GM11168 (cell line): ENCODE data around the gene MACROD2.

ENCODE experiments used
- in situ Hi-C: fragments of 300-500 bp; cut with MboI; formaldehyde crosslinking; loops from one replicate; pipeline ENCODE4 v1.12.0; 2022; ENCODE audit warnings: low sequenced_read_pairs; ENCODE audit not compliant: unreplicated experiment

Gene MACROD2

DNA sequence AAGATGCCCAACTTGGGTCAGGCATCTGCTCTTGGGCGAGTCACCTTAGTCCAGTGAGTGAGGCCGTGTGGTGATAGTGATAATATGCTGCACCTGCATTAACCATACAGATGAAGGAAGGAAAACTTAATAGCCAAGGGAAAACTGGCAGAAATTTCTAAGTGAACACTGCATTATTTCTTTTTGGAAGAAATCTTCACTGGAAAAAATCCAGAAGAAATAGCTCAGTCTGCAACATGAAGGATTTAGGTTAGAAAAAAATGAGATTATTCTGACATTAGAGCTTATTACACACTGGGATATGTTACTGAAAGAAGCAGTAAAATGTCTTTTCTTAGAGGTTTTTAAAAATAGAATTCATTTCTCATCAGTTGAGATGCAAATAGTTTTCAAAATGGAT, 1630.7 kb downstream of the MACROD2 start:
- in situ Hi-C loops, result no loop called here

DNA sequence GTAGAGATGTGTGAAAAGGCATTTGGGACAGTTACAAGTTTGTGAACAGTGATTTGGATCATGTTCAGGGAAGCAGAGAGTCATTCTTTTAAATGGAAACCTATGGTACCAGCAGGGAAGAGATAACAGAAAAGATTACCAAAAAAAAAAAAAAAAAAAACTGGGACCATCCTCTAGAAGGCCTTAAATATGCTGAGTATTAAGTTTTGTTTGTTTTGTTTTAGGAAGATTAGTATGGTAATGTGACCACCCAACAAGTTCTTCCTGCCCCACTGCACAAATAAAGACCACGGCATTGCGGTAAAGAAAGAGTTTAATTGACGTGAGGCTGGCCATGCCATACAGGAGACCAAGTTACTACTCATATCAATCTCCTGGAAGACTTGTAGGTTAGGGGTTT, 1631.8 kb downstream of the MACROD2 start:
- in situ Hi-C loops, result no loop called here

DNA sequence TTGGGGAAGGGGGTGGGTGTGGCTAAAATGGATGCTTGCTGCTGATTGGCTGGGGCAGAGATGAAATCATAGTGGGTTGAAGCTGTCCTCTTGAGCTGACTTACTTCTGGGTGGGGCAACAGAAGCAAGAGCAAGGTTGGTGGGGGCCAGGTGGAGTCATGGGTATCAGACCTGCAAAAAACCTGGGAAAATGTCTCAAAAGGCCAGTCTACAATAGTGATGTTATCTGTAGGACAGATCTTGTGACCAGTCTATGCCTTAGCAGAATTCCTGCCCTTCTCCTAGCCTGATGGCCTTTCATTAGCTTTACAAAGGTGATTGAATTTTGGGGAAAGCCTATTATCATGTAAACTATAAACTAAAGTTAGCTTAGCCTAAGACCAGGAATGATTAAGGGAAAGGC, 1632.2 kb downstream of the MACROD2 start:
- in situ Hi-C loops, result no loop called here

DNA sequence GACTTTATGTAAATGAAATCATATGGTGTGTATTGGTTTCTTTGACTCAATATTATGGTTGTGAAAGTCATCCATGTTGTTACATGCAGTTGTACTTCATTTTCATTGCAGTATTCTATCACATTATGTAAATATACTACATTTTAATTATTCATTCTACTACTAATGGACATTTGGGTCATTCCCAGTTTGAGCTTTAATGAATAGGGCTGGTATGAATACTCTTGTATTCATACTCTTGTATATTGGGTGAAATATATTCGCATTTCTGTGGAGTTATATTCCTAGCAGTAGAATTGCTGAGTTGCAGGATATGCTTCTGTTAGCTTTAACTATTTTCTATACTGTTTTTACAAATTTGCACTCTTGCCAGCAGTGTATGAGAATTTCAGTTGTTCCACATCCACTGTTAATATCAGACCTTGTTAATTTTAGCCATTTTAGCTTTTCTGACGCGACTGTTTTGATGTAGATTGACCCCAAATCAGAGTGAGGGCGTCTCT, 1633.6 kb downstream of the MACROD2 start:
- in situ Hi-C loops, result no loop called here

DNA sequence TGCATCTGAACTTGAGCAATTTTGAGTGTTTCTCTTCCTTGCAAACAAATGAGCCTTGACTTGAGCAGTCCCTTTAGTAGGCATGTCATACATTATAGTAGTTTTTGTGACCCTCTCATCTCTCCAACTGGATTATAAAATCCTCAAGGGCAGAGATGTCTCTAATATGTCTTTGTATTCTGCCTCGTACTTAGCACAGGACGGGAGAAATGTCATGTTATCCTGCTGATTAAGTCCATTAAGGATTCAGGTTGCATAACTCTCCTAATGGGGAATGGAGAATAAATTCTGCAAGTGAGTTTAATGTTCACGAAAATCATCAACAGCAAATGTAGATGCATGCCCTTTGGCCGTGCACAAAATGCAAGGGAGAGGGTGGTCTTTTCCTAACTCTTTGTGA, 1635.0 kb downstream of the MACROD2 start:
- in situ Hi-C loops, result no loop called here

DNA sequence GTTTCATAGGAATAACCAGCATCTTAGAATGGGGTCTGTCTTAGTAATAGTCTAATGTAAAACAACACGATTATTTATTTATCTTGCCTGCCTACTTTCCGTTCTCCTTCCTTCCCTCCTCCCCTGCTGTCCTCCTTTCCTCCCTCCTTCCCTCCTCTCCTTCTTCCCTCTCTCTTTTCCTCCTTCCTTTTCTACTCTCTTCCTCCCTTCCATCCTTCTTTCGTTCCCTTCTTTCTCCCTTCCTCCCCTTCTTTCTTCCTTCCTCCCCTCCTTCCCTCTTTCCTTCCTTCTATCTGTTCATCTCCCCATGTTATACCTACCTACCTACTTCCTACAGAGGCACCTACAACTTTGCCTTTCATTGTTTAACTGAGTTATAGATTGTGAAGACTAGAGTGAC, 1637.4 kb downstream of the MACROD2 start:
- in situ Hi-C loops, result no loop called here

DNA sequence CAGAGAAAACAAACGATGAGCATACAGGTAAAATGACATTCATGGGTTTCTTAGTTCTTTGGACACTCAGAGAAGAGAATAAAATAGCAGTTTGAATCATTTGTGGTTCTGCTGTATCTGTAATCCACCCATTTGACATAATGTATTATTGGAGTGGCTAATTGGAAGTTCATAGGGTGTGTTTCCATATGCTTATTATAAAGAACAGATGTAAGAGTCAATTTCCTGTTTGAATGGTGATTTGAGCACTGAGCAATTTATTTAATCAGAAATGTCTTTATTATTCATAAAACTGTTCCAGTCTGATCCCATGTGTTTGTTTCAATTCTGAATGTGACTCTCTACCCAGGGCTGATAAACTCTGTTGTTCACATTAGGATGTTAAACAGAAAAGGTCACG, 1638.8 kb downstream of the MACROD2 start:
- in situ Hi-C loops, result no loop called here

DNA sequence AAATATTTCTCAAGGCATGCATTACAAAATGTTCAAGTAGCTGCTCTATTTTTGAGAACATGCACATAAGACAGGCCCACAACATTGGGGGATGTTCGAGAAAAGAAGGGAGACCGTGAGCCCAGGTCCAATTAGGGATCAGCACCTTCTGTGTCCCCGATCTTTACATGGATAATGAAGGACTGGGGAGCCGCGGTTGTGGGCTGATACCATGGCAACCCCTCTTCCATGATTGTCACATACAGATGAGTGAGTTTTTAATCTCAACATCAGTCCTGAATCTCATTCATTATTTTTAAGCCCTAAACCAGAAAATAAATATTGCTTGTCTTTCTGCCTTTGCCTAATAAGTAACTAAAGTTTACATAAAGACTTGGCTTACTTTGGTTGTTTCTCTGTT, 1642.2 kb downstream of the MACROD2 start:
- in situ Hi-C loops, result no loop called here

DNA sequence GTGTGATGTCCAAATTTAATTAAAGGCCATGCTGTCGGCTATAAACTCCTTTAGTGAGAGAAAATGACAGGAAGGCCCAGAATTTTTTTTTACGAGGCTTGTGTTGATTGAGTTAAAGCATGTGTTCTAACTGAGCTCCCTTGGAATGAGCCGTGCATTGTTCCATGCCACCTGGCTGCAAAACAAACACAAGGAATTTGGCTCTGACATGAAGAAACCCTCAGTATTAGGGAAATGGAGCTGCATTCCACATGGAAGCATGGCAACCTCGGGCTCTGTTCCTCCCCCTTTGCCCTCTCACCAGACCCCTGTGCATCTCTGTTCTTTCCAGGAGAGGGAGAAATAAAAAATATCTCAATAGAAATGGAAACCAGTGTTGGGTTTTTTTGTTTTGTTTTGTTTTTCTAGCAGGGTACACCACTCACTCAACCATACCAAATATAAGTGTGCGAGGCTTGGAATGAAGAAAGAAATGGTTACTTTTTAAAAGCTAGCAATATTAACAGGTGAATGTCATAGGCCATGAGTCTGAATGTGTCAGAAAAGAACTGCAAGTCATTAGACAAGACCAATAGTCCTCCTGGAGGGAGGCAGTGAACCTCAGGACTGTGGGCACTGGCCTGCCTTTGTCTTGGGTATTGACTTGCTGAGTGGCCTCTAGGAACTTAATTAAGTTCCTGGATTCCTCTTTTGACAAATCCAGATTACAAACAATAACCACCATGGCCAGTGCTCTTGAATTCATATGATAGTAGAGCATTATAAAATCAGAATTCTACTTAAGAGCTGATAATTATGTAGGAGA, 1642.8 kb downstream of the MACROD2 start:
- in situ Hi-C loops, result no loop called here

DNA sequence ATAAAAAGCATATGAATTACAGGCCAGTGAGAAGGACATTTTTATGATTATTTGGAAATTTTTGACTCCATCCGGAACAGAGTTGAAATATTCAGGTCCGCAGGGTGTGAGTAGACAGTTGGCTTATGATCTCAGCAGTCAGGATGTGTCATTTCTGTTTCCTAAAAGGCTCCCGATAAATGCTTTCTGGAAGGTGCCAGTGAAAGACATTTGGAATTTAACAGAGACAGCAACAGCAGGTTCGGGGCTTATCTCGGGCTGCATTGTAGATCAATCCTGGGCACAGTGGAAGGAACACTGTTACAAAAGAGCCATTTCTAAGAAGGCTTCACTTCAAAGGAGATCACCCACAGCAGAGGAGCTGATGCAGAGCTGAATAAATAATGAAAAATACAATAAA, 1643.5 kb downstream of the MACROD2 start:
- in situ Hi-C loops, result no loop called here

DNA sequence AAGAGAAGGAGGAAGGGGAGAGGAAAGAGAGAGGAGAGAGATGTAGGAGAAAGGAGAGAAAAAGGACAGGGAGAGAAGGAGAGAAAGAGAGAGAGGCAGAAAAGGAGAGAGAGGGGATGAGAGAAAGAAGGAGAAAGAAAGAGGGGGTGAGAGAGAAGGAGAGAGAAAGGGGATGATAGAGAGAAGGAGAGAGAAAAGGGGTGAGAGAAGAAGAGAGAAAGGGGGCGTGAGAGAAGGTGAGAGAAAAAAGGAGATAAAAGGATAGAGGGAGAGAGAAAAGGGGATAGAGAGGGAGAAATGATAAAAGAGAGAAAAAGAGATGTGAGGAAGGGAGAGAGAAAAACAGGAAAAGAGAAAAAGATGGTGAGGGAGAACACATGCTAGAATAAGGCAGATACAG, 1644.5 kb downstream of the MACROD2 start:
- in situ Hi-C loops, result no loop called here

DNA sequence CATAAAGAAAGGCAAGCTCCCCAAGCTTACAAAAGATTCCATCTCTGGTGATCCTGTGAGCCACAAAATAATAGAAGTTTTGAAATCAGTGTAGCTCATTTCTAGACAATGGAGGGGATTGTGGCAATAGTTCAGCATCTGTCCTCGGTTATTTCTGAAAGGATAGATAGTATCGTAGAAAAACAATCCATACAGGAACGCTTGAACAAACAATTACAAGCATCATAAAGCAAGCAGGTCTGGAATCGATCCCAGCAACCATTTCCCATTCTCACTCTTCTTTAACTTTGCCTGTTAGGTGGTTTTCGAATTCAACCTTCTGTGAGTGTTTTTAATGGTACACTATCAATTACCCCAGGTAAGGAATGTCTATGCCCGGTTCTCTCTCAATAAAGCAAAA, 1646.8 kb downstream of the MACROD2 start:
- in situ Hi-C loops, result no loop called here

DNA sequence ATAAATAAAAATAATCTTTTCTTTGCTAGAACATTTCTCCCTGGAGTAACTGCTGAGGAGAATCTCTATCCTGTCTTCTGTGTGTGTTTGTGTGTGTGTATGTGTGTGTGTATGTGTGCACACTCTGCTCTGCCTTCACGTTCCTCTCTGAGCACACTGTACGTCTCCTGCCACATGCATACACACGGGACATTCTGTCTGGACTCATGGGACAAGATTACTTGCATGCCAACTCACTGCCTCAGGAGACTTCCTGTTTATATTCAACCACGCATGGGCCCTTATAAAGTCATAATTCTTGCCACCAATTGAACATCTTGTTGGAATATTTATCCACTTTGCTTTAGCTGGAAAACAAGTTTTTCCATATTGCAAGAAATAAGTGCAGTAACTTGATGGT, 1647.4 kb downstream of the MACROD2 start:
- in situ Hi-C loops, result no loop called here

DNA sequence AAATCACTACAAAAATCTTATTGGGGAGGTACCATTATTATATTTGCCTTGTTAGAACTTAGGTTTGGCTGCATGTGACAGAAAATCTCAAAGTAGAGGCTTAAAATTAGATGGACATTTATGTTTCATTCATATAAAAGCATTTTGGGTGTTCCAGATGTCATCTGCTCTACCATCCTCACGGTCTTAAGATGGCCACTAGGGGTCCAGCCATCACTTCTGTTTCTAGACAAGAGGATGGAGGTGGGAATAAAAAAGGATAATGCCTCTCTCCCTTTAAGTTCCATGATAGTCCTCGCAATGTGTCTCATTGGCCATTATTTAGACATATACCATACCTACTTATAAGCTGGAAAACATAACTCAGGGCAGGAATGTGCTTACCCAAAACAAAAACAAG, 1648.4 kb downstream of the MACROD2 start:
- in situ Hi-C loops, result no loop called here

DNA sequence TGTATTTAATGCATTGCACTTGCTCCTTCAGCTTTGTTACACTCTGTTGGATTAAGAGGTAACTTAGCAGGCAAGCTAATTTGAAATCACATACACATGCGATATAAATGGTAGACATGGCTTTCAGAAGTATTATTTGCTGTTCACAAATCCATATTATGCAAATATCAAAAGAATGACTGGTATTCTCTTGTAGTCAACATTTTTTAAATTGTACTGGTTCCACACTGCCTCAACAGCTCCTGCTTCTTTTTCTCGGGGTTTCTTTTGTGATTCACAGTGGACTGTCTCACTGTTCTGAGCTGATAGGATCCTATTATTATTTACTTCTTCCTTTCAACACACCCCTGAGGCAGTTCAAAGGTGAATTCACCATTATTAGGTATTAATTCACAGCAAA, 1650.5 kb downstream of the MACROD2 start:
- in situ Hi-C loops, result no loop called here

DNA sequence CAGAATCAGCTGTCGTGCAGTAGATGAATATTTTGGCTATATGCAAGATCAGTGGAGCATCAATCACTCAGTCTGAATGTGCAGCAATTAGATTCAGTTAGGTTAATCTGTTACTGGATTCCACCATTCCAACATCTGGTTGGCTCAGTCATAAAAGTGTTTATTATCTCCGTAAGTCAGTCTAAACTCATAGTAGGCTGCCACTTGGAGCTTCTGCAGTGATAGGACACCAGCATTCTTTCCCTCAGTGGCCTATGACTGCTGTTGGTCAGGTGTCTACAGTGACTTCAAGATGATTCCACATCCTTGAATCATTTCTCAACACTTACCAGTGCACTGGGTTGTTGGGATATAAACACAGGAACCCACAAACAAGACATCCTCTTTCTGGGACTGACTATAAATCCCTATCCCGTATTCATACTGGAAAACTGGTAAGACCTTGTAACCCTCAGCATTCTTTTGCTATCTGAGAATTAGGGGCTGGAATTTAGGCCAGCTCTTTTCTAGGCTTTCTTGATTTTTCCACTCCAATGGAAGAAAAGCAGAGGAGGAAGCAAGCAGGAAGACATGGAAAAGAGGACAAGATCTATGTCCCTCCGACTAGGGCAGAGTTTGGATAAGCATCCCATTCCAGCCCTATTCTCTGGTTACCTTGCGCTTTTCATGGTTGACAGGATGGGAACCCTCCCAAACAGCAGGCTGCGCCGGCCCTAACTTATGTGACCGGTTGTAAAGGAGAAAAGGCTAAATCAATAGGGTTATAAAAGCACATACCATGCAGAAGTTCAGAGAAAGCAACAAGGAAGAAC, 1658.3 kb downstream of the MACROD2 start:
- in situ Hi-C loops, result loop anchor here (25.0 kb wide), 2 partner anchors 391 to 1316 kb away; partner anchors contain the start of gene FLRT3

DNA sequence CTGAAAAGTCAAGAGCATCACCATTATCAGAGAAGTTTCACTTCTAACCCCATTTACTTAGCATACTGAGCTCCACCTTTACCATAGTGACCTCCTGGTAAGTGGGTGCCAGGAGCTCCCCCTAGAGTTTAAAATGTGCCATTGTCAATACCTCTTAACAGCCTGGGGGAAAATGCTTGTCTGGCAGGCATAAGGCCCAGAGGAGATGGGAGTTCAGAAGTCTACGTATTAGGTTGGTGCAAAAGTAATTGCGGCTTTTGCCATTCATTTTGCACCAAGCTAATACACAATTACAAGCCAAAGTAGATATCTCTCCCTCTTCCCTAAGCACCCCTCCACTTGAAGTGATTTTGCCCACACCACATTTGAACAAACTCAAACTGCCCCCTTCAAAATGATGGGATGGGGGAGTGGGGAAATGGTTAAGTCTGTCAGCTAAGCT, 1658.9 kb downstream of the MACROD2 start:
- in situ Hi-C loops, result loop anchor here (25.0 kb wide), 2 partner anchors 392 to 1317 kb away; partner anchors contain the start of gene FLRT3

DNA sequence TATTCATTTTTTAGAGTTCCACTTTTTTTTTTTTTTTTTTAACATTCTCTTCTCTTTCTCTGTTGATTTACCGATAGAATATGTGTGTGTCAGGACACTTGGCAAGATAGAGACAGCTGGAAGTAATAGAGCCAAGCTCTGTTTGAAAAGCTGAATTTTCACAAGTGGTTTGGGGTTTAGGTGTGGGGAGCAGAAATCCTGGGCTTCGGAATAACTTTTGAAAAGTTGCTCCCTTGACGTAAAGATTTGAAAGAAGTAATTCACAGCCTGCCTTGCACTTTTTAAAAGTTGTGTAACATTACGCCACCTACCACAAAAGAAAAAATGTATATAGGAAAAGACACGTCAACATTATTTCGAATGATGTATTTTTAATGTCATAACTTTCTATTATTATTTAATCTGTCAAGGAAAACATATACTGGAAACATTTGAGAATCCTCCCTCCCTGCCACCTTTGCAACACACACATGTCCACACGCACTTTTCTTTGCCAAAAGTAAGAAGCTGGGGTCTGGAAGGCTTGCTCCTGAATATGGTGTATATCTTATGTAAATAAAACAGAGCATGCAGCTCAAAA, 1660.1 kb downstream of the MACROD2 start:
- in situ Hi-C loops, result loop anchor here (25.0 kb wide), 2 partner anchors 393 to 1318 kb away; partner anchors contain the start of gene FLRT3

DNA sequence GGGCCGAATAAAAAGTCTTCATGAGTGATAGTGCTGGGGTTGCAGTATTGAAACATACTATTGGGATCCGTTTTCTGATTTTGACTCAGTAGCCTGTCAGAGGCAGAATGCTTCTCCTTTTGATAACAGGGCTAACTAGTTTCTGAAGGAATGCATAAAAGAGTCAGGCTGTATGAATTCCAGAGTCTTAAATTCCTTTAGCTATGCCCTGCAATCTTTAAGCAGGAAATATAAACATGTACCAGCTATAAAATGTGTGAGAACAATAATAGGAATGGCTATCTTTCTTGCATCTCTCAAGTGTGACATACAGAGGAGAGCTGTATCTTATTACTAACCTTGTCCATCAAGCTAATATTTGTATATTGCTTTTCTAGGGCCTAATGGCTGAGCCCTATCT, 1660.8 kb downstream of the MACROD2 start:
- in situ Hi-C loops, result loop anchor here (25.0 kb wide), 2 partner anchors 394 to 1319 kb away; partner anchors contain the start of gene FLRT3

DNA sequence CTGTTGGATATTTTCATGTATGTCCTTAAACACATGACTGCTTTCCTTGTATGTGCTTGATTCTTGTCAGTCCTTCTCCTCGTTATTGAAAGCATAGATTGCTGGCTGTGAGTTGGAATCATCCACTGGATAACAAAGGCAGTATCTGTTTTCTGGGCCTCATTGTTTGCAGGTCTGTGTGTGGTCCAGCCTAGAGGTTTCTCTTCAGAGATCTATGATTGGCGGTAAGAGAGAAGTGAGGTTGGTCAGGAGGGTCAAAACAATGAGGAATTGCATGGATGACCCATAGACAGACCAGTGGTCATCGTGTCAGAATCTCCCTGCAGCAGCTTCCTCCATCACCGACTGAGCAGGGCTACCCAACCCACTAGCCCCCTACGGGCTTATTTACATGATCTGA, 1663.0 kb downstream of the MACROD2 start:
- in situ Hi-C loops, result loop anchor here (25.0 kb wide), 2 partner anchors 396 to 1321 kb away; partner anchors contain the start of gene FLRT3
